HG03342 (cell line): Measurements from ENCODE around the gene TNS1.

ENCODE experiments used
- ATAC-seq: cut with Tn5 transposase; IDR thresholded peaks from one replicate; pipeline ENCODE4 v1.9.1; 2021; ENCODE audit warnings: mild to moderate bottlenecking, moderate library complexity; ENCODE audit not compliant: unreplicated experiment

The TNS1 gene

DNA sequence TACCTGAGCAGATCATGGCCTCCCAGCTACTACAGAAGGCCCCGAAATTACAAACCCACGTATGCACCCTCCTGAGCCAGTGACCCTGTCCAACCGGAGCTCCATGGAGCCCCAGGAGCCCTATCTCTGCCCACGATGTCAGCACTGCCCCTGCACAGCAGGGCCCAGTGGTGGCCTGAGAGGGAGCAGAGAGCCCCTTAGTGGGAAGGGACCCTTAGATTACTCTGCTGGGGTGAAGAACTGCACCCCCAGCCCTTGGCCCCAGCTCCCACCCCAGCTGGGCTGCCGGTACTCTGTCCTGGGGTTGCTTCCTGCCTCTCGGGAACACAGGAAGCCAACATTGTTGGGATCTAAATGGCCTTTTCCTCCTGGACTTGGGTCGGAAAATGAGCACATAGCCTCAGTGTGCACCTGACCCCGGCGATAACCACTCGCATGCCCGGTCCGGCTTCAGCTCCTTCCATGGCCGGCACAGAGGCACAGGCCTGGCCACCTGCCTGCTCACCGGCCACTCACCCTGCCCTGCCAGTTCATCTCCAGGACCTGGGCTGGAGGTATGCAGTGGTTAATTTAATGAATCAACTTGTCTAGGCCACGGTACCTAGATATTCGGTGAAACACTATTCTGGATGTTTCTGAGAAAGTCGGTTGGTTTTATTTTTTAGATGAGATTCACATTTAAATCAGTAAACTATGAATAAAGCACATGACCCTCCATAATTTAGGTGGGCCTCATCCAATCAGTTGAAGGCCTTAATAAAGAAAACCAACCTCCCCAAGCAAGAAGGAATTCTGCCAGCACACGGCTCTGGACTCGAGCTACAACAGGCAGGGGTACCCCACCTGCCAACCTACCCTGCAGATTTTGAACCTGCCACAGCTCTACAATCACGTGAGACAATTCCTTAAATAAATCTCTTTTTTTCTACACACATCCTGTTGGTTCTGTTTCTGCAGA lies 19.2 kb downstream of the TNS1 start:
- ATAC-seq, result no peak

DNA sequence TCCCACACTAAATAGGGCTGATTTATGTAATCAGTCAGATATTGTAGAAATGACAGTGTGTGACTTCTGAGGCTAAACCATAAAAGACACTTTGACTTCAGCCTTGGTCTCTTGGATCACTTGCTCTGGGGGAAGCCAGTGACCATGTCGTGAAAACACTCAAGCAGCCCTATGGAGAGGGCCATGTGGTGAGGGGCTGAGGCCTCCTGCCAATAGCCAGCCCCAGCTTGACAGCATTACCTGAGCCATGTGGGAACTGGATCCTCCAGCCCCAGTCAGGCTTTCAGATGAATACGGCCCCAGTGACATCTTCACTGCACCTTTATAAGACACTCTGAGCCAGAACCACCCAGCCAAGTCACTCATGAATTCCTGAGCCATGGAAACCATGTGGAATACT lies 20.8 kb downstream of the TNS1 start:
- ATAC-seq, result no peak

DNA sequence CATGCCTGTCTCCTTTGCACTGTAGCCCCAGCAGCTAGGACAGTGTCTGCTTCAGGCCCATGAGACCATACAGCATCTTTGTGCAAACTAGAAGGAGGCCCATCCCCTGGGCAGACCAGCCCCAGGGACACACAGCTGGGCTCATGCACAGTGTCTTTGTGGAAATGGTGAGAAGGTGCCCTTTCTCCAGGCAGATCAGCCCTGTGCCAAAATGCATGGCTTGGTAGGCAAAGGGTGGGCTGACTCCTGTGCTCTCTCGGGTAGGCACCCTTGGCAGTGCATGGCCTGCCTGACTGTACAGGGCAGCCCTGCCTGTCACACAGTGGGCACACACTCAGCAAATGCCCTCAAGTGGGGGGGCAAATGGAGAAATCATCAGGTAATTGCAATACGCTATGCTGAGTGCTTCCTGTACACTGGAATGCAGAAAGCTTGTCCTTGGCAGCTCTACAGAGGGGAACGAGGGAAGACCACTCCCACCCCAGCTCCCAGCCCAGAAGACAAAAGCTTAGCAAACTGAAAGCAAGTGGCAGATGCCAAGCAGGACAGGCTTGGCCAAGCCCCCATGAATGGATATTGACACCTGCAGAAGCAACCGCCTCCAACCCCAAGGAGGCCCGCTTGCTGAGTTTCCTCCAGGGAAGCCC lies 21.6 kb downstream of the TNS1 start:
- ATAC-seq, result no peak

DNA sequence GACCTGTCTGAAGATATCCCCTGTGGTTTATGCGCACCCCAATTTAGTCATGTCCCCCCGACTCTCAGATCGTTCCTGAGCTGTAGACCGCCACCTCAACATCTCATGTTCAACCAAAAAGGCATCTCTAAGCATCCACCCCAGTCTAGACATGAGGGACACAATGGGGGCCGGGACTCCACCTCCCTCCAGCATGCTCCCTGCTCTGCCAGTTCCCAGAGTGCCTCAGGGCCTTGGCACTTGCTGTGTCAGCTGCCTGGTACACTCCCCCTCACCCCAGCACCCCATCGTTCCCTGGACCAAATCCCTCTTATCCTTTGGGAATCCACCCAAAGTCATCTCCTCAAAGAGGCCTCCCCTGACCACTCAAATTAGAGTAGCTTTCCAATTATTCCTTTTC lies 22.2 kb downstream of the TNS1 start:
- ATAC-seq, result no peak

DNA sequence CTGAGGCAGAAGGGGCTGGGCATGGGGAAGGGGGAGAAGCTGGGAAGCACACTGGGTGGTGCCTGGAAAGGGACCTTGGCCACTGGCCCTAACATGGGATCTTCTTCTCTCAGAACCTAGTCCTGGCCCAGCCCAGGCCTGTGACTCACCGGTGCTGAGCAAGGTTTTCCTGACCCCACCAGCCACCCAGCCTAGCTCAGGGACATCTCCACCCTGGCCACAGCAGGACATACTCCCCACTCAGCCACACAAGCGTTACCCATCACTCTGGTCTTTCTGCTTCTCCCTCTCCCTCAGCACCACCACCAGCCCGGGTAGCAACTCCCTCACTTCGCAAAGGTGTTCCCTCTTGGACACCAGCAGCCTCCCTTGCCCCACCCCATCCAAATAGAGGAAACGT lies 22.8 kb downstream of the TNS1 start:
- no peak for ATAC-seq

DNA sequence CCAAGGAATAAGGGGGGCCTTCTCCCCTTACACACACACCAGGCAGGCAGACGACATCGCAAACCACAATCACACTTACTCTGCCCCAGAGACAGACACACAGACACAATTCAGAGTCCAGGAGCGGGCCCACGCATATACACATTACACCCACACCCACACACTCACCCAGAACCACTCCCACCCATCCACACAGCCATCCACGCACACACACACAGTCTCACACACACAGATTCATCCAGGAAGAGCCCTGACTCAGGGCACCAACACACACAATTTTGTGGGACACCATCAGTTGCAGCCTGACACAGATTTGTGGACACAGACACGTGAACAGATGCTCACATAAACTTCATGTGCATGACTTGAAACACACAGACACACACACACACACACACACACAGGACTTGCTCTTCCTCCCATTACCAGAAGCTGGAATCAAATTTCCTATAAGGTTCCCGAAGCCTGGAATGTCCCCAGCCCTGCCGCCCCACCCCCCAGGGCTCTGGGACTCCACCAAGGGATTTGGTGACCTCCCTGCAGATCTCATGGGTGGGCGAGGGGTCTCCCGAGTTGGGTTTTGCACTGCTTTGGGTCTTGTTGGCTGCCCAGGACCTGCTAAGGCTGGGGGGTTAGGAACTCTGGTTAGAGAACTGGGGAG lies 23.5 kb downstream of the TNS1 start:
- no peak for ATAC-seq

DNA sequence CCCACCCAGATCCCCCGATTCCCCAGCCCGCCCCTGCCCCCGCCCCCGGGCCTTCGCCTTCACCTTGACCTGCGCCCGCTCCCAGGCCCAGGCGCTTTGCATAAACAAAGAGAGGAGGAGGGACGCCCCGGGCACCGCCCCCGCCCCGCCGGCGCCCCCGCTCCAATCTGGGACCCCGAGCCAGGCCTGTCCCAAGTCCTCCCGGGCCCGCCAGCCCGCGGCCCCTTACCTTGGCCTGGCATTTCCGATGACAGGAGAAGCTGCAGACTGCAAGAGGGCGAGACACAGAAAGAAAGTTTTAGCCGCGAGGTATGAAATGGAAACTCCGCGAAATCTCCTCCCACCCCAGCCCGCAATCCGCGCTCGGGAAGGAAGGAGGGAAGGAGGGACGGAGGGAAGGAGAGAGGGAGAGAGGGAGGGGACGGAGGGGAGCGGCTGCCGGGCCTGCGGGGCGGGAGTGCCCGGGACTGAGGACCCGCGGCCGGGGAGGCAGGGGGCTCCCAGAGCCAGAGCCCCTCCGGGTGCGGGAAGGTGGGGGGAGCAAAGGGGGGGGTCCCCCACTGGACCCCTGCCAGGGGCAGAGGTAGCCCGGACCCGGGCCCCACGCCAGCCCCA lies 24.2 kb downstream of the TNS1 start:
- ATAC-seq, result no peak

DNA sequence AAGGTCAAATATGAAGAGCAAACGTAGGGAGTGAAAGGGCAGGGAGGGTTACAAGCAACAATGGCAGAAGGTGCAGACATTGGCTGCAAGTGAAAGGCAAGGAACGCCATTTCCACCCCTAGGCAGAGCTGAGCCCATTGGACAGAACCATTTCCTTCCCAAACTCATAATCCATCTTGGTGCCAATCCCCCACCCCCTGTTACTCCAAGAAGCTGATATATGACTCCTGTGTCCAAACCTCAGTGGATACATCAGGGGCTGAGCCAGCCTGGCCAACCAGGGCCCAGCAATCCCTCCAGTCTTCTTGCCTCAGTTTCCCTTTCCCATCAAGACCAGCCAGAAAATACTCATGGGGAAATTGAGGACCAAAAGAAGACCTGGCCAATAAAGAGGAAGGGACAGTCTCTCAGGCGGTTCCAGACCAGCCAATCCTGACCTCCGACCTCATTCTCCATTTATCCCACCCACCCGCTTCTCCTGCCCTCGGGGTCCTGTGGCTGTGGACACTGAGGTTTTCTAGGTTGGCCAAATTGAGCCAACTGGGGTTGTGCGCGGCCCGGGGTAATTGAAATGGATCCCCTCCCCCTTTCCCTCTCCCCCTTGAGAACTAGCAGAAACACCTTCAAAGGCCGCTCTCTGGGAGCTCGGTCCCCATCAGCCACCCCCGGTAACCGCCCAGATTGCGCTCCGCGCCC lies 24.8 kb downstream of the TNS1 start:
- ATAC-seq, result no peak

DNA sequence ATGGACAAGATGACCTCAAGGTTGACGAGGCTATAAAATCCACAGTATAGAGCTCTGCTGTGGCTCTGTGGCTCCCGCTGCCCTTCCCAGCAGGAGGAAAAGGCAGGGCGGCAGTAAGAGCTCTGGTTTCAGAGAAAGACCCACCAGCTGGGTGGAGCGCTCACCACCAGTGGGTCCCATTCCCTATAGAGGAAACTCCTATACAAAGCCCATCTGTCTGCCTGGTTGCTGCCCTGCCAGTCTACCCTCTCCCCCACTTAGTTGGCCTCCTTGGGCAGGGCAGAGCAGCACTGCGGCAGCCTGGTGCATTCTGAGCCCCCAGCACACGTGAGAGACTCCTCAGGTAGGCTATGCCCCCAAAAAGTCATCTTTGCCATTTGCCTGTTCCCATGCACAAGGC lies 26.5 kb downstream of the TNS1 start:
- no peak for ATAC-seq

DNA sequence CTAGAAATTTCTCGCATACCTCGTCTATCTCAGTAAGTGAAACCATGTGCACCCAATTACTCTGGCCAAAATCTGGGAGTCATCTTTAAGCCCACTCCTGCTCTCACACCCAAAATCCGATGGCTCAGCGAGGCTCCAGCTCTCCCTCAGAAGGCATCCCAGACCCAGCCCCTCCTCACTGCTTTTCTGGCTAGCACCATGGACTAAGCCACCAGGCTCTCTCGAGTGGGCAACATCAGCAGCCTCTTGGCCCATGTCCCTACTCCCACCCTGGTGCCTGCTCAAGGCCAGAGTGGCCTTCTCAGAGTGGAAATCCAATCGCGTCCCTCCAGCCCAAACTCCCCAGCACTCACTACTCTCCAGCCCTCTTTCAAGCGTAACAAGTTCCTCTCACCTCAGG lies 27.2 kb downstream of the TNS1 start:
- no peak for ATAC-seq

DNA sequence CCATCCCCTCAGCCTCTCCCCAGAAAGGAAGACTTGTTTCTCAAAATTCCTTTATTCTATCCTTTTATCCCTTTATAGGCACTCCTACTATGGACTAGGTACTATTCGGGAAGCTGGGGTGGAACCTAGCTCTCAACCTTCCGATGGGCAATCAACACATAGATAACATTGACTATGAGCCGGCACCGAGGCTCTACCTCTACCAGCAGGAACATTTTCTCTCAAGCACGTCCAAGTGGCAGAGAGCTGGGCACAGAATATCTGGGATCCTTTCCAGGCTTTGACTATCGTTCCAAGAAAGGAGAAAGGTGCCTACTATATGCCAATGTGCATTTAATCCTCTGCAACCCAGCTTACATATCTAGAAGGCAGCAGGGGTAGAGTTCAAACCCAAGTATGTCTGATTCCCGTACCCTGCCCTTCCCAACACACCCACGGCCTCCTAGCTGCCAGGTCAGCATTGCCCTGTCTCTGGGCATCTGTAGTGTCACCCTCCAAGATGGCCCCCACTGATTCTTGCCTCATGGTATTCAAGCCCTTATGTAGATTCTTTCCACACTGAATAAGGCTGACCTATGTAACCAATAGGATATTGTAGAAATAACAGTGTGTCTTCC lies 28.3 kb downstream of the TNS1 start:
- no peak for ATAC-seq

DNA sequence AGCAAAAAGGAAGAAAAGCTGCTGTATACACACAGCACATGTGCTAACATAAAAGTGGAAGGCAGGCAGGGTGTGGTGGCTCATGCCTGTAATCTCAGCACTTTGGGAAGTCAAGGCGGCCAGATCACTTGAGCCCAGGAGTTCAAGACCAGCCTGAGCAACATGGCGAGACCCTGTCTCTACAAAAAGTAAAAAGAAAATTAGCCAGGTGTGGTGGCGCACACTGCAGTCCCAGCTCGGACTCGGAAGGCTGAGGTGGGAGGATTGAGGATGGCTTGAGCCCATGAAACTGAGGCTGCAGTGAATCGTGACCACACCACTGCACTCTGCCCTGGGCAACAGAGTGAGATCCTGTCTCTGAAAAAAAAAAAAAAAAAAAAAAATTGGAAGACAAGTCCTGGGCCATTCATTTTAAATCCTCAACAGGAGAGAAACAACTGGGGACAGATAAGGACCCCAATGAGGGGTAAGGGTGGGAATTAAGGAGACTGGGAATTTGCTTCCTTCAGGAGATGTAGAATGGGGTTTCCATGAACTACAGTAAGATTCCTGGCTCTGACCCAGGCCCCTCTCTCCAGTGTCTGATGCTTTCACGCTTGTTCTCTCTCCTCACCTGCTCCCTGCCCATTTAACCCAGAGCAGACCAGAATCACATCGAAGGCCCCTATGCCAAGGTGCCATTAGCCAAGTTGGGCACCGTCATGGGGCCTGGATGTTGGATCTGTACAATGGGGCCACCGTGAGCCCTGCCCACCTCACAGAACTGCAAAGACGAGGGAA lies 29.6 kb downstream of the TNS1 start:
- no peak for ATAC-seq

DNA sequence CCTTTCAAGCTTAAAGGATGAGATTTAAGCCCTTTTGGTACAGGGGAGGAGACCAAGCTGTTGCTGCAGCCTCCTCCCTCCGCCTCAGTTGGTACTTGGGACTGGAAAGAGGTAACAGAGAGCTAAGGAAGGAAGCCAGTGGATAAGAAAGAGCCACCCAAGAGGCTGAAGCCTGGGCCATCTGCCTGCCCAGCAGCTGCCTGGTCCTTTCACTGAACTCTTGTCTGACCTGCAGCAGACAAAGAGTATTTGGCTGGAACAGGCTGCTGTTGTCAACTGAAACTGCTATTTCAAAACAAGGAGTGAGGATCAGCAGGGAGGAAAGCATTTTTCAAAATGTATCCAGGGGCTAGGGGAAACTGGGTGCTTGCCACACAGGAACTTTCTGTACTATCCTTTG lies 30.3 kb downstream of the TNS1 start:
- no peak for ATAC-seq

DNA sequence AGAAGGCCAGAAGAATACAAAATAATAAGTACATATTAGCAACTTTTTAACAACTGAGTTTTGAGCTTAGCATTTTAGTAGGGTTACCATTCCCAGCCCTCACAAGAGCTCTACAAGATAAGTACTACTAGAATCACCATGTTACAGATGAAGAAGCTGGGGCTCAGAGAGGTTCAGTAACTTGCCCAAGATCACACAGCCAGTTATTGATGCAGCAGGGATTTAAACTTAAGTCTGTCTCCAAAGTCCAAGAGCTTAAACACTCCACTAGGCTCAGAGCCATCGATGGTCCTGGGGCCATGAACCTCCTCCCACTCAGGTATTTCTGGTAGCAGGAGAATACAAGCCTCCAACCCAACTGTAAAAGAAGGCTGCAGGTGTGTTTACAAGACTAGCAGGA lies 30.8 kb downstream of the TNS1 start:
- ATAC-seq, result no peak

DNA sequence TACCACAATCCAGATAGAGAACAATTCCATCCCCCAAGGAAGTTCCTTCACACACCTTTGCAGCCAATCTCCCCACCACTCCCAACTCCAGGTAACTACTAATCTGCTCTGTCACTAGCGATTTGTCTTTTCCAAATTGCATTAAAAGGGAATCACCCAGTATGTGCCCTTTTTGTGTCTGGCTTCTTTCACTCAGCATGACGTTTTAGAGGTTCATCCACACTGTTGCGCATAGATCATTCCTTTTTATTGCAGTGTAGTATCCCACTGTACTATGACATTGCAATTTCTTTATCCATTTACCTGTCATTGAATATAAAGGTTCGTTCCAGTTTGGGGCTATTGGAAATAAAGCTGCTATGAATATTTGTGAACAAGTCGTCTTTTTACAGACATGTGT lies 31.6 kb downstream of the TNS1 start:
- no peak for ATAC-seq

DNA sequence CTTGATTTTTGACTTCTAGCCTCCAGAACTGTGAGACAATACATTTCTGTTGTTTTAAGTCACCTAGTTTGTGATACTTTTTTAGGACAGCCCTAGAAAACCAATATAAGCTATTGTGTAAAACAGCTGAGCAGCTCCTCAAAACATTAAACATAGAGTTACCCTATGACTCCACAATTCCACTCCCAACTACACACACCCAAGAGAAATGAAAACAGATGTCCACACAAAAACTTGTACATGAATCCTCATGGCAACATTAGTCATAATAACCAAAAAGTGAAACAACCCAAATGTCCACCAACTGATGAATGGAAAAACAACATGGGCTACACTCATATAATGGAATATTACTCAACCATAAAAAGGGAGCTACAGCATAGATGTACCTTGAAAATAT lies 32.6 kb downstream of the TNS1 start:
- no peak for ATAC-seq

DNA sequence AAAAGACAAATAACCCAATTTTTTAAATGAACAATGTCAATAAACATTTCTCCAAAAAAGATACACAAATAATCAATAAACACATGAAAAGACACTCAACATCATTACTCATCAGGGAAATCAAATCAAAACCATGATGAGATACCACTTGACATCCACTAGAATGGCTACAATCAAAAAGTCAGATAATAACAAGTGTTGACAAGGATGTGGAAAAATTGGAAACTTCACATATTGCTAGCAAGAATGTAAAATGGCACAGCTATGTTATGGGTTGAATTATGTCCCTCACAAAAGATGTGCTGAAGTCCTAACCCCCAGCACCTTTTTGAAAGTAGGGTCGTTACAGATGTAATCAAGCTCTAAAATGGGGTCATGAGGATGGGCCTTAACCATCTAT lies 33.2 kb downstream of the TNS1 start:
- no peak for ATAC-seq

DNA sequence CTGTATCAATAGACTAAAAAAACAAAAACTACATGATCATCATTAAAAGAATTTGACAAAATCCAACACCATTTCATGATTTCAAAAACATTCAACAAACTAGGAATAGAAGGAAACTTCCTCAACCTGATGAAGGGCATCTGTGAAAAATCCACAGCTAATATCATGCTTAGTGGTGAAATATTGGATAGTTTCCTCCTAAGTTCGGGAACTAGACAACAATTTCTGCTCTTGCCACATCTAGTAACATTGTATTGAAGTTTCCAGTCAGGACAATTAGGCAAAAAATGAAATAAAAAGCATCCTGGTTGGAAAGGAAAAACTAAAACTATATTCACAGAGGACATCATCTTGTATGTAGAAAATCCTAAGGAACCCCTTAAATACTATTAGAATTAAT lies 34.8 kb downstream of the TNS1 start:
- no peak for ATAC-seq

DNA sequence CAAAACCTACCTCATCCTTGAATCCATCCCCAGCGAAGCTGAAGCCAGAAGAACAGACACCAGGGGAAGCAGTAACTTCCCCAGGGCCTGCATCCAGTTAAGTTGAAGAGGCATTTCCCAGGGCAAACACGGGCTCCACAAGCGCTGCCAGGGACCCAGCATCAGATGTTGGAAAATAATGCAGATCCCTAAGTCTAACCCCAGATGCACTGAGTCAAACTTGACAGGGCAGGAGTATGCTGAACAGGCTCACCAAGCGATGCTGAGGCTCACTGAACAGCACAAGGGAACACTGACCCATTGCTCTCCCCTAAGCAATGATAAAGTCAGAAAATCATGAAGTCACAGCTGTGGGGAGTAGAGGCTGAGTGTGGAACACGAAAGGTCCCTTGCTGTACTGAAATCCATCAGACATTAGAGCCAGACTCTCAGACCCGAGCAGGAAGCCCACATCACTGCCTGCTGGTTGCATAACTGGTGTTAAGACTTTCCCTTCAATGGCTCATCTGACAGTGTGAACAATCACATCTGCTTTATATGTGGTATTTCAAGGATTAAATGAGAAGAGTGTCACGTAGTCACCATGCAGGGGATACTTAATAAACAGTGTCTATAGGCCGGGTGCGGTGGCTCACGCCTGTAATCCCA lies 36.2 kb downstream of the TNS1 start:
- no peak for ATAC-seq
